SW 1271 (cell line): ENCODE measurements around the gene PPP6R2.
A peak's percentile ranks its signal among the peaks of the same experiment; 100 is the strongest.

Experiments
- DNase-seq, 2 experiments: peaks; one replicate each; lab custom pipeline; 2025; lab: John Stamatoyannopoulos, UW

PPP6R2 gene, protein sequence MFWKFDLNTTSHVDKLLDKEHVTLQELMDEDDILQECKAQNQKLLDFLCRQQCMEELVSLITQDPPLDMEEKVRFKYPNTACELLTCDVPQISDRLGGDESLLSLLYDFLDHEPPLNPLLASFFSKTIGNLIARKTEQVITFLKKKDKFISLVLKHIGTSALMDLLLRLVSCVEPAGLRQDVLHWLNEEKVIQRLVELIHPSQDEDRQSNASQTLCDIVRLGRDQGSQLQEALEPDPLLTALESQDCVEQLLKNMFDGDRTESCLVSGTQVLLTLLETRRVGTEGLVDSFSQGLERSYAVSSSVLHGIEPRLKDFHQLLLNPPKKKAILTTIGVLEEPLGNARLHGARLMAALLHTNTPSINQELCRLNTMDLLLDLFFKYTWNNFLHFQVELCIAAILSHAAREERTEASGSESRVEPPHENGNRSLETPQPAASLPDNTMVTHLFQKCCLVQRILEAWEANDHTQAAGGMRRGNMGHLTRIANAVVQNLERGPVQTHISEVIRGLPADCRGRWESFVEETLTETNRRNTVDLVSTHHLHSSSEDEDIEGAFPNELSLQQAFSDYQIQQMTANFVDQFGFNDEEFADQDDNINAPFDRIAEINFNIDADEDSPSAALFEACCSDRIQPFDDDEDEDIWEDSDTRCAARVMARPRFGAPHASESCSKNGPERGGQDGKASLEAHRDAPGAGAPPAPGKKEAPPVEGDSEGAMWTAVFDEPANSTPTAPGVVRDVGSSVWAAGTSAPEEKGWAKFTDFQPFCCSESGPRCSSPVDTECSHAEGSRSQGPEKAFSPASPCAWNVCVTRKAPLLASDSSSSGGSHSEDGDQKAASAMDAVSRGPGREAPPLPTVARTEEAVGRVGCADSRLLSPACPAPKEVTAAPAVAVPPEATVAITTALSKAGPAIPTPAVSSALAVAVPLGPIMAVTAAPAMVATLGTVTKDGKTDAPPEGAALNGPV

DNA sequence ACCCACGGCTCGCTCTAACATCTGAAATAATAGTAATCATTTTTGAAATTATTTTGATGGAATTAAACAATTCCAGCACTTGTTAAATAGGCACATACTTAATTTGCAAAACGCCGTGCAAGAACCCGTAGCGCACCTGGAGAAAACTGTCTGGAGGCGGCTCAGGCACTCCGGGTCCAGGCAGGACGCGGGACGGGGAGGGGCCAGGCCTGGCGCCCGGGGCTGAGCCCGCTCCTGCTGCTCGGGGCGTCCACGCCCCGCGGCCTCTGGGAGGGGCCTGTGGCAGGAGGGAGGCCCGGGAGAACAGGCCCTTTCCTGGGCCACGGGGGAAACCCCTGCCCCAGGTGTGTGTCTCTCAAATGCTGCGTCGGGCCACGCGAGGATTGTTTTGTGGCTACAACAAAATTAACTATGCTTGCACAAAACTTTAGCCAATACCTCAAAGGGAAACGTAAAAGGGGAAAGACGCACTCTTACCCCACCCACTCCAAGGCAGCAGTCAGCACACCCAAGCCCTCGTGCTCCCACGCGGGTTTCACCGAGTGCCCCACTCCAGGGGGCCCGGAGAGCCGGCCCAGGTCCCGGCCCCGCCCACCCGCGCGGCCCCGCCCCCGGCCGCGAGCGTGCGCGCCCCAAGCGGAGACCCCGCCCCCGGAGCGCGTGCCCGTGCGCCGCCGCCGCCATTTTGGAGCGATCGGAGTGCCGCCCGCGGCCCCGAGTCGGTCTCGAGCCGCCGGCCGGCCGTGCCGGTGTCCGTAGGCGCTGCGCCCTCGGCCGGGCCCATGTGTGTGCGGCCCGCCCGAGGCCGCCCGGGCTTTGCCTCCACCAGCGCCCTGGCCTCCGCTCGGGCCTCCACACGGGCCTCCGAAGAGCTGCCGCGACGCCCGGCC, at the start of gene PPP6R2:
PPP6R2 (plus strand) TSS at position 677 of the 890 bp plus-strand sequence. CDS start 50,582 bp downstream, outside the sequence.
- peak in 1 of 2 experiments; percentile 56 for DNase-seq

DNA sequence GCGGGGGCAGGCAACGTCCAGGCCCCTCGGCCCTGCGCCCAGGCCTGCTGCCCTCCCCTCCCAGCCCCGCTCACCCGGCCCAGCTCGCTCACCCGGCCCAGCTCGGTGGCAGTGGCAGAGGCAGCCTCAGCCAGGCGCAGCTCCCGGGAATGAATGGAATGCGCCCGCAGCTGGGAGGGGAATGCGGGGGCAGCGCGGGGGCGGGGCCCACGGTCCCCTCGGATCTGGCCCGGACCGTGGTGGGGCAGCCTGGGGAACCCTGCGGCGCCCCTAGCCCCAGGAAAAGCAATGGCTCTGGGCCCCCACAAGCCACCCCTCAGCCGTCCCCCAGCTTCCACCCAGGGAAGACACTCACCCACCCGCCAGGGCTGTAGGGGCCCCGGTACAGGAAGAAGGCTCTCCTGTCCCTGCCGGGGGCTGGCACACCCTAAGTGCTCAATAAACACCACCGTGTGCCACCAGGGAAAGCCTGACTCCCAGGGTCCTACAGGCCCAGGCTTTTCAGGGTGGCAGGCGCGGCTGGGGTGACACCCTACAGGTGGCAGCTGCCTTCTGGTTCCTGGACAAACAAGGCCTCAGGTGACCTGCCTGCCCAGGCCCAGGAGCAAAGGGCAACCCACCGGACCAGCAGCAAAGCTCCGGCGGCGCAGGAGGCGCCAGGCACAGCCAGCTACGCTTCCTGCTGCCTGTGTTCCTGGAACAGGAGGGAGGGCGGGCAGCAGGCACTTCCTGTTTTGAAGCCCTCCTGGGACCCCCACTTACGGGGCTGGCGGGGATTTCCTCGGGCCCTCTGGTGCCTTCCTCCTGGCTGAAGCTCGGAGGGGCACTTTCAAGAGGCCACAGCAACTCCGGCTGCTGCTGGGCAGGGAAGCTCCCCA, 49.4 kb upstream of the PPP6R2 start:
- DNase-seq = no peak

DNA sequence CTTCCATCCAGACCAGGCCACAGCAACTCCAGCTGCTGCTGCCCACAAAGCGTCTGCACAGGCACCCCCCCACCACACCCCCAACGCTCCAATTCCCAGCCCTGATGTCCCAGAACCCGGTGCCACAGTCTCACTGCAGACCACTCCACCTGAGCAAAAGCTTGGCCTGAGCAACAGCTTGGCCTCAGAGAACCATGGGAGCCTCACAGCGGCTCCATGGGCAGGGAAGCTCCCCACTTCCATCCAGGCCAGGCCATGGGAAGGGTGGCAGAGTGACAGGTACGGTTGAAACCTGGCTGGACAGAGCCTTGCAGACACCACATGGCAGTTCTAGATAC, 48.8 kb upstream of the PPP6R2 start:
- DNase-seq = no peak

DNA sequence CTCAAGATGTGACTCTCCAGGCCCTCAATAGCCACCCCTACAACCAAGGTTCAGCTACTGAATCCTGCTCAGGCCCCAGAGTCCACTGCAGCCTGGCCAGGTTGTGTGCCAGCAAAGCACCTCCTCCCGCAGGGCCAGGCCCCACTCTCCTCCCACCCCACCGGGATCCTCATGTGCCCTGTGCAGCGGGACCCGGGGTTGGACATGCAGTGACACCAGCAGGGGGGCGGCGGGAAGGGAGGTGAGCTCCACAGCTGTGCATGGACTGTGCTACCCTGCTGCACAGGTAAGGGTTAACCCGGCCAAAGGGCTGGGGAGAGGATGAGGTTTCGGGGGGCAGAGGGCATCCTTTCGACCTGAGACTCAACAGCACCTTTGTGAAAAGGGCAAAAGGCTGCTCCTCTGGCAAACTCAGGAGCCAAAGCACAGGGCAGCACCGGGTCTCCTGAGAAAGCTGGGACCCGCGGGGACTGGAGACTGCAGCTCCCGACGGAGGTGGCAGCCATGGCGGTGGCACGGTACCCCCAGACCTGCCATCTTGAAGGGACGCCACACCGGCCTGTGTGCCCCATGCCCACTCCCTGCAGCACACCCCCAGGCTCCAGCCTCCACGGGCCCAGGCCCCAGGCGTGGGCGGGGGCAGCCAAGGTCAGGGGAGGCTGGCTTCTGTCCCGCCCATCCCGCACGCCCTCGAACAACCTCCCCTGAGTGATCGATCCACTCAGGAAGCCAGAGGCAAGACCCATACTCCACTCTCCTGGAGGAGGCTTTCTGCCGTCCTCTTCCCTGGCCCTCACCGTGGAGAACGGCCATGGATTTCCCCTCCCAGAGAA, 46.3 kb upstream of the PPP6R2 start:
- DNase-seq = no peak

DNA sequence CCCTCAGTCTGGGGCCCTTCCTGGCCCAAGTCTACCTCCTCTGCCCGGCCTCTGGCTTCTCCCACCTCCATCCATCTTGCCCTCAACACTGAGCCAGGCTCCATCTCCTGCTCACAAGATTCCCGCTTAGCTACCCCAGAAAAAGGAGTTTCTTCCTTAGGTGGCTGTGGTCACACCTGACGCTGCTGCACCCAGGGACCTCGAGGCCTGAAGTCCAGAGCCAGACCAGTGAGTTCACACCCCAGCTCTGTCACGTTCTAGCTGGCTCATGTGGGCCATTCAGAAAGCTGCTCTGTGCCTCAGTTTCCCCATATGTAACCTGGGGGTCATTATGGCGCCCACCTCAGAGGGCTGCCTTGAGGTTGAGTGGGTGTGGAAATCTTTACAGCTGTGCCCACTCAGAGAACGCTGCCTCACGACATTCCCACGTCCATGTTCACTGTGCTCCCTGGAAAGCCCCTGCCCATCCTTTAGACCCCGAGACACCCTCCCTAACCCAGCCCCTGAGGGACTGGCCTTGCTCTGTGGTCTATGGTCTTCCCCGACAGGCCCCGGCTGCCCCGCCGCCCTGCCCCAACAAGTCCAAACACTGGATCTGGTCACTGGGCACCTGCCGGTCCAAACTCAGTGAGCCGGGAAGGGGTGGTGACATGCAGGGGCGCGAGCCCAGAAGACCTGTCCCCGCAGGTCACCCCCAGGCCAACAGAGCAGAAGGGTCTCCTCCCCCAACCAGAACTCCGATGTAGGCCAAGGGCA, 45.4 kb upstream of the PPP6R2 start:
- no peak for DNase-seq

DNA sequence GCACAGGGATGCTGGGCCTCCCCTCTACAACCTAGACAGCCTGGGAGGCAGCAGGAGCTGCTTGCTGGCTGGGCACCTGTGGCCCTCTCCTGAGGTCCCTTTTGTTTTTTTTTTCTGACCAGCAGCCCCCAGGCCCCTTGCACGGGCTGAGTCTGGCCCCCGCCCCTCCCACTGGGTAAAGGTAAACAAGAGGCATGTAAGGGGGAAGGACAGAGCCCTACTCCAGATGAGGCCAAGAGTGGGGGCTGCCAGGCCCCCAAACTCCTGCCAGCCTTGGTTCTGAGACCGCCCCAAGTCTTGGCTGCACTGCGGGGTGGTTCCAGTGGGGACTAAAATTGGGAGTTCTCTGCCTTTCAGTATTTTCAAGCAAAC, 44.9 kb upstream of the PPP6R2 start:
- no peak for DNase-seq

DNA sequence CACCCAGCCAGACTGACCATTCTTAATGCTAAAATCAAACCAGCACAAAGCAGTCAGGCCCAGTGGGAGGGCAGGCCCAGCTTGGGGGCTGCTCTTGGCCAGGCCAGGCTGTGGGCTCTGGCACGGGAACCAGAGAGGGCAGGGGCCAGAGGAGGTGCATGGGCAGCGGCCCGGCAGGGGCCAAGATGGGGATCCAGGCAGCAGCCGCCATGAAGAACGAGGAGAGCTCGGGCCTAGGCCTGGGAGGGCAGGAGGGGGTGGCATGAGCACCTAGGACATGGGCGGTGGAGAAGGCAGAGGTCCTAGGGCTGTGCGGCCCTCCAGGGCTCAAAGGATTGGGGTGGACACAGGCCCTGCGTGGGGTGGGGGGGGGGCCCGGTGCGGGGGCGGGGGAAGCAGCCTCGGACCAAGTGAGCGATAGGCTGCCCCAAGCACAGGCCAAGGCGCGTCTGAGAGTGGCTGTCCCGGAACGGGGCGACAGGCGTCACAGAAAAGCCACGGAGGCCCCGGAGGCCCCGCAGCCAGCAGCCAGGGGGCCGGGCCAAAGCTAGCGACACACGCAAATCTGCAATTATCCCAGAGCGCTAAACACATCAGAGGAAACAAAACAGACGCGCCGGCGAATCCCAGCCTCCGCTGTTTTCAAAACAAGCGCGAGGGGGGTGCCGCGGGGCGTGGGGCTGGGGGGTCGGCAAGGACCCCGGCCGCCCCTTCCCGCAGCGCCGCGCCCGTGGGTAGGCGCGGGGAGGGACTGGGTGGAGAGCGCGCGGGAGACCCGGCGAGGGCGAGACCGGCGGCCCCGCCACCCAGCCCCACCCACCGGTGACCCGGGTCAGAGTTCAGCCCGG, 44.0 kb upstream of the PPP6R2 start:
- no peak for DNase-seq

DNA sequence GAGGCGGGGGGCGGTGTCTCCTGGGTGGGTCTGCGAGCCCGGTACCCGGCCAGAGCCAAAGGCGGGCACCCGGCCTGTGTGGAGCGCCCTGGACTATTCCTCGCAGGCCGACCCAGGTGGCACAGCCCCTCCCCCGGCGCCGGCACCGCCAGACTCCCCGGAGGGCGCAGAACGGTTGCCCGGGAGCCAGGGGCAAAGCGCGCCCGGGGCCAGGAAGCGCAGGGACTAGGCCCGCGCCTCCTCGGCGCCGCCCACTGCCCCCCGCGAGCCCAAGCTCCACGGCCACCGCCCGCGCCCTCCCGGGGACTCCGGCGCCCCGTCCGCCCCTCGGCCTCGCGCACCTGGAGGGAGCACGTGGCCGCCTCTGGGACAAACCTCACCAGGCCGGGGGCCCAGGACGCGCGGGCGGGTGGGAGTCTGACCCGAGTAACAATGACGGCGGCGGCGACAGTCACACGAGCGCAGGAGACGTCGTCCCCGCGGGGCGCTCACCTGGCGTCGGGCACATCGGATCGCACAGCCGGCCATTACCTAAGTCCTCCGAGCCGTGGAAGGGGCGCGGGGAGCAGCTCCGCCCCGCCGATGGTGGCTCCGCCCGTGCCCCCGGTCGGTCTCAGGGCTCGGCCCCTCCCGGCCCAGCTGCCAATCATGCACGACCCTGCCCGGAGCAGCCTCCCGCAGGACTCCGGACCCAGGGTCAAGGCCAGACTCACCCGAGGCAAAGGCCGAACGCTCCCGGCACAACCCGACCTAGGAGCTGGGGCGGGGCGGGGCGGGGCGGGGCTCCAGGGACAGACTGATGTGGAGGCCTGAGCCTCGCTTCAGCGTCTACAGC, 43.1 kb upstream of the PPP6R2 start:
- no peak for DNase-seq

DNA sequence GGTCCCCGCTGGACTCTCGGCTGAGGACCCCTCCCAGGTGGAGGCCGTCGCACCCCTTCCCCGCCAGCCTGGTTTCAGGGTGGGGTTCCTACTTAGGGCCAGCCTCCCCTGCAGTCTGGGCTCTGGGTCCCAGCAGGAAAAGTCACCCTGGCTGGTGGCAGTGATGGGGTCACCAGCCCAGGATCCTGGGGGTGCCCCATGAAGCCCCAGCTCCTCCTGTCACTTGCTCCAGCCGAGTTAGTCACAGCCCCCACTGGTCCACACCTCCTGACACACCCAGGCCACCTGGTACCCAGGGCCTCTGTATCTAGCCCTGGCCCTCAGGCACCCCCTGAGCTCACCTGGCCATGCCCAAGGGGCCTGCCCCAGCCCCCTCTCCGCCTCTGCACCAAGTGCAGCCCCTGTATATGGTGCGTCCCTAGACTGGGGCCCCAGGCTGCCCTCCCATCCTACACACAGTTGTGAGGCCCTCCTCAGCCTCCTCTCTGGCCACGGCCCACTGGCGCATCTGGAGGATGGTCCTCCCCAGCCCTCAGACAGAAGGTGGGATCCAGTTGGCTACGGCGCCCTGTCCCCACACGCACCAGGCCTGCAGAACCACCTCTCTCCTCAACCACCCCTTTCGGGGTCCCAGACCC, 42.4 kb upstream of the PPP6R2 start:
- no peak for DNase-seq

DNA sequence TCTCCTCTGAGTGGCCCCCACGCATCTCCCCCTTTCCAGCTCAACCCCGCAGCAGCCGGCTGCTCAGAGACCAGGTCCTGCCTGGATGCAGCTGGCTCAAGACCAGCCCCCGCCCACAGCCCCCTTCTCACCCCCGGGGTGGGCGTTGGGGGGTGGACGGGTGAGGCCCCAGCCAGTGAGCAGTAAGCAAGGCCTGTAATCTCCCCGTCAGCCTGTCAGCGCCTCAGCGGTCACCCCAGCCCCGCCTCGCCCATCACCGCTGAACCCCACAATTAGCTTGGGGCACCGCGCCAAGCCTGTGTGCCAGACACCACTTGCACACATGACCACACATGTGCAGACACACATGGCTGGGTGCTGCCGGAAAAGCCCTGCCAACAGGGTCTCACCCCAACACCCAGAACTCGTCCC, 41.5 kb upstream of the PPP6R2 start:
- DNase-seq = no peak

DNA sequence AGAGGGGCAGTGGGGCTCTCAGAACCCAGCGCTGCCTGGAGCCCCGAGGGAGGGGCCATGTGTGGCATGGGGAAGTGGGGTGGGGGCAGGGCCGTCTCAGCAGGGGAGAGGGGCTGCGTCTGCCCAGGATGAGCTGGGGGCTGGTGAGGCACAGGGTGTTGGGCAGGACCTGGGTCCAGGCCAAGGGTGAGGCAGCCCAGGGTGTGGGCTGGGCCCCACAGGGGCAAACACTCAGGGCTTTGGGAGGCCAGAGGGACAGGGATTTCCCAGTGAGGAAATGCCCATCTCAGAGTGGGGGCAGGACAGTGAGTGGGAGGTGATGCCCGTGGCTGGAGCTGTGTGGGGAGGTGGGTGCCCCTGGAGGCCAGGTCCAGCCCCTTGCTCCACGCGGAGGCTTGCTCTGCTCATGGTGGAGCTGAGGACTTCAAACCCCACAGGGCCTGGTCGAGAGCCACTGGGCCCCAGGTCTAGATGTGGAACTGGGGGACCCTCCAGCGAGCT, 41.0 kb upstream of the PPP6R2 start:
- DNase-seq = no peak

DNA sequence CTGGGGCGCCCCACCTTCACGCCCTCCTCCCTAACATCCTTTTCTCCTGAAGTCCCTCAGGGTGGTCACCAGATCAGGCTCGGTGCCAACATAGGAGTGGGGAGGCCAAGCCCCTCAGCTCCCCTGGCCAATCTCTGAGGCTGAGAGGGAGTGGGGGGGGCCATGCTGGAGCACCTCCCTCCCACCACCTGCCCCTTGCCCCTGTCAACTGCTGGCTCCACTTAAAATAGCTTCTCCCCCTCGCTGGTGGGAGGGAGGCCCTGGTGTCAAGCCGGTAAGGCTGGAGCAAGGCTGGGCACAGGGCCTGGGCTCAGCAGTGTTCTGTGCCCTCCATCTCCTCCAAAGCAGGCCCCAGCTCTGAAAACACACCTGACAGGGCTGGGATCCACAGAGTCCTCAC, 40.6 kb upstream of the PPP6R2 start:
- no peak for DNase-seq

DNA sequence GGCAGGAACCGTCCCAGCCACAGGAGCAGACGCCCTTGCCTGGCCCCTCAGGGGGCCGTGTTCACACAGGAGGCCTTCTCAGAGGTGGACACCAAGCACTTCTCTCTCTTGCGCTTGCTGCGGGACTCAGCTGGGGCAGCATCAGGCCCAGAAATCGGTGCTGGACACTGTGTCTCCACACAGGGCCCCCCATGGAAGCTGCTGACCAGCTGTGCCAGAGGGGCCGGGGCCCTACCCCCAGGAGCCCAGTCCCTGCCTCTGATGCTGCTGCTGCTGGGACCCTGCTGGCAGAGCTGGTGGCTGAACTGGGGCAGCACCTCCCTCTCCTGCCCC, 39.6 kb upstream of the PPP6R2 start:
- no peak for DNase-seq

DNA sequence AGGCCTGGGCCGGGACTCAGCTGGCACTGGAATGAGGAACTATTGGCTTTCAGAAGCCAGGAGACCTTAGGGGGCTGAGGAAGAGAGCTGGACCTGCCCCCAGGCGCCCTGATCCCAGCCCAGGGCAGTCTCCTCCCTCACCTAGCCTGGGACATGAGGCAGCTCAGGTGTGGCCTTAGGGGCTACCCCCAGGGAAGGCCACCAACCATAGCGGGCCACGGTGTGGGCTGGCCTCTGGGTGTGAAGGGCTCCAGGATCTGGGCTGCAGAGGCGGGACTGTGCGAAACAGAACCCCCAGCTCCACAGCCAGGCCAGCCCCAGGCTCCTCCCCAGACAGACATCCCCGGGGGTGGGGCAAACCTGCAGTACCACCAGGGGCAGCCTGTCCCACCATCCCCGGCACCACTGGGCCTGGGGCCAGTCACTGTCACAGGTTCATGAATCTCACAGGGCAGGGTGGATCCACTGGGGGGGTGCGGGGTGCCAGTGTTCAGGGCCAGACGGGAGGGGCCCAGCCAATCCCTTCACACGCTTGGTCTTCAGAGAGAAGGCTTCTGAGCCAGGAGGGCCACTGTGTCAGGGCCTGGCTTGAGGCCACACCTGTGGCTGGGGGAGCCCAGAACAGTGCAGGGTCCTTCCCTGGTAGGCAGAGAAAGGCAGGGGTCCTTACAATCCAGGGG, 39.1 kb upstream of the PPP6R2 start:
- DNase-seq = no peak

DNA sequence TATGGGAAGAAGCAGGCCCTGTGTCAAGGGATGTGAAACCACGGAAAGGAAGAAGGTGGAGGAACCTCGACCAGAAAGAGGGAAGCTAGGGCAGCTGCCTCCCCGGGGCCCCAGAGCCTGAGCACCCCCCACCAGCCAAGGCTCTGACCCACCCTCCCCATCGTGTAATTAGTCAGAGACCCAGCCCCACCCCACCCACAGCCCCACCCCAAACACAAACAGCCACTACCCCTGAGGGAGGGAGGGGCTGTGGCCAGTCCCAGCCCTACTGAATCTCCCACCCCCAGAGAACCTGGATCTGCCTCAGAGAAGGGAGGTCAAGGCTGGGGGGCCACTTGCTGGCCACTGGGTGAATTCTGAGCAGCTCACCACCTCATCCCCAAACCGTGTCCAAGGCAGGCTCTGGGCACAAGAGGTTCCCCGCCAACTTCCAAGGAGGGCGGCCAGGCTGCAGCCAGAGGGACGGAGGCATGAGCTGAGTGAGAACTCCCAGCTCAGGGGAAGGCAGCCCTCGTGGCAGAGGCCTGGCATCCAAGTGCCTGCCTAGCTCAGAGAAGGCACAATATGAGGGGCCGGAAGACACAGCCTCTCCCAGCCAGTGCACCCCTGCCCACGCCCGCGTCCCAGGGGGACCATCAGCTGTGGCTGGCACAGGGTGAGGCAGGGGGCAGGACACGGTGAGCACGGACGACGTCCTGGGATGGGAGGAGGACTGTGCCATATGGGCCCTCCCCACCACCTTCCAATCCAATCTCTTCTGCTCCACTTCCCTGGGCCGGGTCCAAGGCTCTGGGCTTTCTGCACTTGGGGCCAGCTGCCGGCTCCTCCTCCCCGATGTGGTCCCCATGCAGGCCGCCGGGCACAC, 38.4 kb upstream of the PPP6R2 start:
- DNase-seq = no peak
